ENCODE measurements around the gene OR6P1. TPM values are rescaled to one million over a fixed set of nuclear protein-coding genes. Genes with fewer than 3 reads are reported as not detected.

The OR6P1 gene
- total RNA-seq, 4 donors from 2014 or later, result not detected

GRCh38 chr1:158600735-158601134 is 30.4 kb upstream of the OR6P1 start:
- no peaks in the 10 kb centered on the region for H3K27me3 ChIP-seq
- no peaks in the 10 kb centered on the region for H3K9me3 ChIP-seq
- H3K36me3 ChIP-seq, result no peaks in the 10 kb centered on the region
- no peaks in the 10 kb centered on the region for H3K4me1 ChIP-seq
- no peak overlapping the region for H3K4me3 ChIP-seq
- TF ChIP-seq CTCF (IDR thresholded peaks at IDR 0.05) (no peak), POLR2A (IDR thresholded peaks at IDR 0.05) (no peak)
- intact Hi-C loops (cut with DNase I; ENCODE audit: low total_unique reads), result no loop called here
- H3K27ac ChIP-seq, result no peak overlapping the region
- DNase-seq, result no peak

- H3K27ac ChIP-seq, result no peak overlapping the region
- H3K4me3 ChIP-seq, result no peak overlapping the region
- DNase-seq, result no peak
- no peak for TF ChIP-seq POLR2A (IDR thresholded peaks at IDR 0.05)
- no peak for TF ChIP-seq CTCF (IDR thresholded peaks at IDR 0.05)
- intact Hi-C loops (cut with DNase I; ENCODE audit: low total_unique reads), result no loop called here
- no peaks in the 10 kb centered on the region for H3K27me3 ChIP-seq
- H3K36me3 ChIP-seq, result no peaks in the 10 kb centered on the region
- no peaks in the 10 kb centered on the region for H3K4me1 ChIP-seq
- H3K9me3 ChIP-seq, result no peaks in the 10 kb centered on the region
Observed at GRCh38 chr1:158586942-158587341, 16.6 kb upstream of the OR6P1 start.

- no peak for DNase-seq
- Histone ChIP-seq H3K36me3 (no peaks in the 10 kb centered on the region), H3K27ac (no peak overlapping the region), H3K4me1 (no peaks in the 10 kb centered on the region), H3K9me3 (no peaks in the 10 kb centered on the region), H3K4me3 (no peak overlapping the region), H3K27me3 (no peaks in the 10 kb centered on the region)
- intact Hi-C loops (cut with DNase I; ENCODE audit: low total_unique reads), result no loop called here
- no peak for TF ChIP-seq CTCF (IDR thresholded peaks at IDR 0.05)
- no peak for TF ChIP-seq POLR2A (IDR thresholded peaks at IDR 0.05)
Observed at GRCh38 chr1:158583962-158584361, 13.6 kb upstream of the OR6P1 start.

GRCh38 chr1:158579733-158580132 is 9.4 kb upstream of the OR6P1 start, which contains the start of gene OR10X1:
OR10X1 (minus strand) TSS chr1:158579899; CDS start chr1:158579899, 0 bp downstream.
- Histone ChIP-seq H3K4me3 (no peak within 1 kb of the TSS), H3K9me3 (no peaks in the 10 kb centered on the region), H3K4me1 (no peaks in the 10 kb centered on the region), H3K27me3 (no peaks in the 10 kb centered on the region), H3K36me3 (no peaks in the 10 kb centered on the region), H3K27ac (no peak within 1 kb of the TSS)
- no peak for DNase-seq
- intact Hi-C loops (cut with DNase I; ENCODE audit: low total_unique reads), result no loop called here
- no peak for TF ChIP-seq POLR2A (IDR thresholded peaks at IDR 0.05)
- TF ChIP-seq CTCF (IDR thresholded peaks at IDR 0.05), result no peak

- Histone ChIP-seq H3K27me3 (no peaks in the 10 kb centered on the region), H3K4me3 (no peak overlapping the region), H3K36me3 (no peaks in the 10 kb centered on the region), H3K4me1 (no peaks in the 10 kb centered on the region), H3K27ac (no peak overlapping the region), H3K9me3 (no peaks in the 10 kb centered on the region)
- DNase-seq, result no peak
- intact Hi-C loops (cut with DNase I; ENCODE audit: low total_unique reads), result no loop called here
- no peak for TF ChIP-seq CTCF (IDR thresholded peaks at IDR 0.05)
- no peak for TF ChIP-seq POLR2A (IDR thresholded peaks at IDR 0.05)
Observed at GRCh38 chr1:158577561-158577960, 7.2 kb upstream of the OR6P1 start.
